Activated CD4-positive, alpha-beta T cell treated with anti-CD3 and anti-CD28 coated beads, Interleukin-2, amount 50 U/mL, for 16 hours (primary cell): ENCODE measurements around the gene TRIM74.
"Not testable (repeated sequence)": the region's sequence is repeated elsewhere in the genome, so short reads cannot be mapped to it uniquely, and the experiment has no call there.

ENCODE experiments used
- DNase-seq: peaks from one replicate; pipeline ENCODE4 v3.0.0-alpha.2; 2020

The TRIM74 gene

GRCh38 chr7:72968980-72969516 is at the start of gene TRIM74:
TRIM74 (minus strand) TSS chr7:72969466; CDS start chr7:72966157, 3,309 bp downstream.
- not testable (repeated sequence) for DNase-seq

- not testable (repeated sequence) for DNase-seq
Measured at GRCh38 chr7:73006491-73006890, 37.2 kb upstream of the TRIM74 start.

GRCh38 chr7:73005693-73006447 is 36.6 kb upstream of the TRIM74 start:
- peak; percentile 98 for DNase-seq

- peak; percentile 80 for DNase-seq
Measured at GRCh38 chr7:73005356-73005692, 36.1 kb upstream of the TRIM74 start.

GRCh38 chr7:72997887-72998468 is 28.7 kb upstream of the TRIM74 start:
- DNase-seq: not testable (repeated sequence)

- not testable (repeated sequence) for DNase-seq
Measured at GRCh38 chr7:72997447-72997846, 28.2 kb upstream of the TRIM74 start.

DNA sequence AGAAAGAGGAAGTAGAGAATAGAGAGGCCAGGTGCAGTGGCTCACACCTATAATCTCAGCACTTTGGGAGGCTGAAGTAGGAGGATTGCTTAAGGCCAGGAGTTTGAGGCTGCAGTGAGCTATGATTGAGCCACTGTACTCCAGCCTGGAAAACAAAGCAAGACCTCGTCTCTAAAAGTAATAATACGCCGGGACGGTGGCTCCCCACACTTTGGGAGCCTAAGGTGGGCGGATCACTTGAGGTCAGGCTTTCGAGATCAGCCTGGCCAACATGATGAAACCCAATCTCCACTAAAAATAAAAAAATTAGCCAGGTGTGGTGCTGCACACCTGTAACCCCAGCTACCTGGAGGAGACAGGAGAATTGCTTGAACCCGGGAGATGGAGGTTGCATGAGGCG is 26.2 kb upstream of the TRIM74 start:
- not testable (repeated sequence) for DNase-seq

GRCh38 chr7:72990146-72990913 is 21.1 kb upstream of the TRIM74 start:
- not testable (repeated sequence) for DNase-seq

- not testable (repeated sequence) for DNase-seq
Measured at GRCh38 chr7:72982084-72982483, 12.8 kb upstream of the TRIM74 start.

GRCh38 chr7:72980382-72980781 is 11.1 kb upstream of the TRIM74 start:
- not testable (repeated sequence) for DNase-seq

DNA sequence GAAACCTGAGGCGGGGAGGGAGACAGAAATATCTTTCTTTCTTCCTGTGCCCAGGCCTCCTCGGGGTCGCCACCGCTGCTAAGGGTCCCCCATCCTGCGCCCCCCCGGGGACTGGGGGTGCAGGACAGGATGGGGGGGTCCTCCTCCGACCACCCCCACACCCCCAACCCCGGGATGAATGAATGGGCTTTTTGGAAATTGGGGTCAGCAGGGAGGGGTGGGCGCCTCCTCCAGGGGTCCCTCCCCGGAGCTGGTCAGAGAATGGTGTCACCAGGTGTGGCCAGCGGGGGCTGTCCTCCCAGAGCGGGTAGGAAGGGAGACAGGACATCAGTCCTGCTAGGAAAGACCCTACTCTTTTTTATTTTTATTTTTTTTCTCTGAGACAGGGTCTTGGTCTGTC is 7.2 kb upstream of the TRIM74 start:
- DNase-seq: not testable (repeated sequence)

GRCh38 chr7:72975656-72976286 is 6.5 kb upstream of the TRIM74 start:
- DNase-seq: not testable (repeated sequence)

GRCh38 chr7:72974781-72975180 is 5.5 kb upstream of the TRIM74 start:
- not testable (repeated sequence) for DNase-seq

DNA sequence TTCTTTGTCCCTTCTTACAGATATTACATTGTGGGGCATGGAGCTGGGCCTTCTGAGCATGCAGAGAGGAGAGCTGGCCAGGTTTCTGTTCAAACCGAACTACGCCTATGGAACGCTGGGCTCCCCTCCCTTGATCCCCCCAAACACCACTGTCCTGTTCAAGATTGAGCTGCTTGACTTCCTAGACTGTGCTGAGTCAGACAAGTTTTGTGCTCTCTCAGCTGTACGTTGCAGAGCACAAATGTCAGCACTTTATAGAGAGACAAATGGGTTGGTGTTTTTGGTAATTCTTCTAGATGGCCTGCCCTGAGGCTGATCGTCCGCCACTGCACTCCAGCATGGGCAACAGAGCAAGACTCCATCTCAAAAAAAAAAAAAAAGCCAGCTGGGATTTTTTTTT is 2.2 kb upstream of the TRIM74 start:
- DNase-seq: not testable (repeated sequence)

- not testable (repeated sequence) for DNase-seq
Measured at GRCh38 chr7:72969688-72970087, 422 bp upstream of the TRIM74 start.

GRCh38 chr7:72966892-72967291 is 2.4 kb downstream of the TRIM74 start:
- DNase-seq: not testable (repeated sequence)

- not testable (repeated sequence) for DNase-seq
Measured at GRCh38 chr7:72965186-72965975, 3.9 kb downstream of the TRIM74 start.

- DNase-seq: not testable (repeated sequence)
Measured at GRCh38 chr7:72963056-72963455, 6.2 kb downstream of the TRIM74 start.

DNA sequence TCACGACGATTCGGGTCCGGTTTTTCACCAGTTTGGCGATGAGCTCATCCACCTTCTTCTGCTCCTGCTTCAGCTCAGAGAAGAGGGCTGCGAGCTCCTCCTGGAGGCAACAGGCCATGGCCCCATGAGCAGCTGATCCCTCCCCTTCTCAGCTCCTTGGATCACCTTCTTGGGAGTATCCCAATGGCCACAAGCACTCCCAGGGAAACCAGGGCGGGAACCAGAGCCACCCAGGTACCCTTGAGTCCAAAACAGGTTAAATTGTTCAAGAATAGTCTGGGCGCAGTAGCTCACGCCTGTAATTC is 8.0 kb downstream of the TRIM74 start:
- DNase-seq: not testable (repeated sequence)

DNA sequence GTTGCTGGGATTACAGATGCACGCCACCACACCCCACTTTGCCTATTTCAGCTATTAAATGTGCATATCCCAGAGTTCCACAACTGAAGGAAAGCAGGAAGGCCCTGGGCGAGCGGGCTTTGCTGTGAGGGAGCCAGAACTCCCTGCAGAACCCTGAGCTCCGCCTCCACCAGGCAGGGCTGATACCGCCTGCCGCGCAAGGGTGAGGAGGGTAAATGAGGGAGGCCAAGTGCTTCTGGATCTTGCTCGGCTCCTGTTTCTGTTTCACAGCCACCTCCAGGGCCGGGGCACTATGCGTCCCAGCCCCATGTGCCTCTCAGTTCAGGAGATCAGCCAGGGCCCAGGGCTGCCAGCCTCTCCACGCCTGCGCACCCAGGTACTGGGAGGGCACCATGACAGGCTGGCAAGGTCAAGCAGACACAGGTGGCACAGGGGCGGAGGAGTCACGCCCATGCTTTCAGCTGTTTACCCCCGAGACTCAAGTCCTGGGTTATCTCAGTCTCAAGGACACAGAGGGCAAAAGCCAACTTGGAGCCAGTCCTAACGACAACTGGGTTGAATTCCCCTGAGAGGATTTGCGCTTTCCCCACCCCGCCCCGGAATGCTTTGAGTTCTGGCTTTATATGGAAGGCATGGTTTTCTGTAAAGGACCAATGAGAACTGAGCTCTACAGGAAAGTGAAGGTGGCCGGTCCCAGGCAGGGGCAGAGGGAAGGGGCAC is 8.5 kb downstream of the TRIM74 start:
- DNase-seq: not testable (repeated sequence)

DNA sequence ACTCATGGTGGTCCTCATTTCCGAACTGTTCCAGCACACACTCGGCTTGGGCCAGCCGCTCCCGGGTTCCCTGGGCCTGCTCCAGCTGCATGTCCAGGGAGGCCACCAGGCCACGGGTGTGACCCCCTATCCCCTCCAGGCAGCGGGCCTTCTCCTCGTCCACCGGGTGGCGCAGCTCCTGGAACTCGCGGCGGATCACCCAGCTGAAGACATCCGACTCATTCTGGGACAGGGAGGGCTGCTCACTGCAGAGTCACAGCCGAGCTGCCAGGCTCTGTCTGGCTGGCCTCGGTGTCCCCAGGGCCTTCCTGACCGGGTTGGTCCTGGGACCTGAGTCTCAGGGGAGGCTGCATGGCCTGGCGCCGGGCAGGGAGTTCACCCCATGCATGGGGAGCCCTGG is 9.2 kb downstream of the TRIM74 start:
- not testable (repeated sequence) for DNase-seq
